H9 (cell line): ENCODE measurements around the gene AADACL3. TPM values are rescaled to one million over a fixed set of nuclear protein-coding genes. Genes with fewer than 3 reads are reported as not detected.

Experiments
- DNase-seq: peaks from one replicate; pipeline ENCODE4 v3.0.0-alpha.2; 2017
- H2AFZ ChIP-seq: one replicate; pipeline ENCODE4 v1.6.1; 2013; ENCODE audit warnings: mild to moderate bottlenecking, low read length, control low read depth, moderate library complexity
- H2AK5ac ChIP-seq: 2 replicates; pipeline ENCODE4 v1.6.1; 2013; ENCODE audit warnings: low read length, control low read depth, mixed read lengths; ENCODE audit not compliant: insufficient read length
- H2BK120ac ChIP-seq: one replicate; pipeline ENCODE4 v1.6.1; 2013; ENCODE audit warnings: low read depth, mild to moderate bottlenecking, low read length, control low read depth, inconsistent platforms; ENCODE audit not compliant: poor library complexity, severe bottlenecking
- H2BK12ac ChIP-seq: 2 replicates; pipeline ENCODE4 v1.6.1; 2013; ENCODE audit warnings: low read length, control low read depth, mixed read lengths, low read depth; ENCODE audit not compliant: insufficient read length
- H2BK15ac ChIP-seq: 2 replicates; pipeline ENCODE4 v1.6.1; 2013; ENCODE audit warnings: low read depth, low read length, control low read depth
- H2BK20ac ChIP-seq: one replicate; pipeline ENCODE4 v1.6.1; 2013; ENCODE audit warnings: low read depth, mild to moderate bottlenecking, low read length, control low read depth, inconsistent platforms; ENCODE audit not compliant: poor library complexity, severe bottlenecking
- H2BK5ac ChIP-seq: 2 replicates; pipeline ENCODE4 v1.6.1; 2013; ENCODE audit warnings: low read length, control low read depth, mixed read lengths; ENCODE audit not compliant: insufficient read length
- H3K14ac ChIP-seq: 2 replicates; pipeline ENCODE4 v1.6.1; 2013; ENCODE audit warnings: low read length, control low read depth; ENCODE audit not compliant: insufficient read depth
- H3K18ac ChIP-seq: 2 replicates; pipeline ENCODE4 v1.6.1; 2013; ENCODE audit warnings: low read depth, mild to moderate bottlenecking, mixed read lengths, low read length, control low read depth; ENCODE audit not compliant: insufficient read length
- H3K23ac ChIP-seq: 2 replicates; pipeline ENCODE4 v1.6.1; 2013; ENCODE audit warnings: low read length, control low read depth, mixed read lengths, low read depth; ENCODE audit not compliant: insufficient read length
- H3K23me2 ChIP-seq: 2 replicates; pipeline ENCODE4 v1.6.1; 2013; ENCODE audit warnings: low read depth, mild to moderate bottlenecking, mixed read lengths, low read length, control low read depth; ENCODE audit not compliant: insufficient read length, poor library complexity, severe bottlenecking
- H3K27ac ChIP-seq: 2 replicates; pipeline ENCODE4 v1.5.1; 2013; ENCODE audit warnings: low read length, control low read depth, mixed read lengths, low read depth; ENCODE audit not compliant: insufficient read length
- H3K27me3 ChIP-seq: 2 replicates; pipeline ENCODE4 v1.6.1; 2013; ENCODE audit warnings: low read length, control low read depth, inconsistent platforms; ENCODE audit not compliant: insufficient read depth
- H3K4ac ChIP-seq: 2 replicates; pipeline ENCODE4 v1.6.1; 2013; ENCODE audit warnings: low read depth, mild to moderate bottlenecking, control low read depth, inconsistent platforms, low read length, moderate library complexity
- H3K4me1 ChIP-seq: 2 replicates; pipeline ENCODE4 v1.6.1; 2013; ENCODE audit warnings: low read length, control low read depth, inconsistent platforms; ENCODE audit not compliant: insufficient read depth
- H3K4me2 ChIP-seq: 2 replicates; pipeline ENCODE4 v1.6.1; 2013; ENCODE audit warnings: low read length, control low read depth, mixed read lengths; ENCODE audit not compliant: insufficient read length, insufficient read depth
- H3K56ac ChIP-seq: 2 replicates; pipeline ENCODE4 v1.6.1; 2013; ENCODE audit warnings: low read depth, mild to moderate bottlenecking, mixed read lengths, low read length, control low read depth; ENCODE audit not compliant: insufficient read length
- H3K79me1 ChIP-seq: 2 replicates; pipeline ENCODE4 v1.6.1; 2013; ENCODE audit warnings: low read depth, mild to moderate bottlenecking, moderate library complexity, low read length, control low read depth, inconsistent platforms; ENCODE audit not compliant: insufficient read depth, poor library complexity, severe bottlenecking
- H3K79me2 ChIP-seq: 2 replicates; pipeline ENCODE4 v1.6.1; 2013; ENCODE audit warnings: low read length, control low read depth, inconsistent platforms; ENCODE audit not compliant: insufficient read depth
- H3K9ac ChIP-seq: 2 replicates; pipeline ENCODE4 v1.6.1; 2013; ENCODE audit warnings: low read length, control low read depth, mixed read lengths; ENCODE audit not compliant: insufficient read length; ENCODE audit errors: extremely low read depth
- H3K9me3 ChIP-seq: one replicate; pipeline ENCODE4 v1.6.1; 2013; ENCODE audit warnings: low read depth, low read length, inconsistent platforms; ENCODE audit not compliant: control insufficient read depth
- H3T11ph ChIP-seq: one replicate; pipeline ENCODE4 v1.6.1; 2013; ENCODE audit warnings: mild to moderate bottlenecking, low read length, control low read depth, inconsistent platforms
- H4K20me1 ChIP-seq: one replicate; pipeline ENCODE4 v1.6.1; 2013; ENCODE audit not compliant: control insufficient read depth, insufficient read length, insufficient read depth
- H4K5ac ChIP-seq: 2 replicates; pipeline ENCODE4 v1.6.1; 2013; ENCODE audit warnings: low read depth, mild to moderate bottlenecking, mixed read lengths, low read length, control low read depth; ENCODE audit not compliant: insufficient read length
- H4K8ac ChIP-seq: replicated peaks from 2 replicates; pipeline ENCODE4 v1.6.1; 2013; ENCODE audit warnings: low read length, control low read depth, mixed read lengths, low read depth; ENCODE audit not compliant: insufficient read length
- H4K91ac ChIP-seq: 2 replicates; pipeline ENCODE4 v1.6.1; 2013; ENCODE audit warnings: low read depth, mild to moderate bottlenecking, moderate library complexity, mixed read lengths, low read length, control low read depth; ENCODE audit not compliant: insufficient read length
- H3K27ac Mint-ChIP-seq, 3 experiments: 2 replicates in 2 of 3; 3 replicates in 1 of 3; pipeline ENCODE4 v1.8.0; 2020 to 2021; ENCODE audit warnings: mixed read lengths in 3 of 3, mild to moderate bottlenecking in 1 of 3, moderate library complexity in 1 of 3
- H3K27me3 Mint-ChIP-seq: 2 replicates; pipeline ENCODE4 v1.8.0; 2021; ENCODE audit warnings: low read depth, mild to moderate bottlenecking, moderate library complexity, mixed read lengths
- H3K36me3 Mint-ChIP-seq, 3 experiments: 2 replicates in 2 of 3; 3 replicates in 1 of 3; pipeline ENCODE4 v1.8.0; 2020 to 2021; ENCODE audit warnings: low read depth in 3 of 3, mixed read lengths in 3 of 3; ENCODE audit not compliant: insufficient read depth in 1 of 3
- H3K4me1 Mint-ChIP-seq, 2 experiments: 2 replicates each; pipeline ENCODE4 v1.8.0; 2020; ENCODE audit warnings: mixed read lengths in 2 of 2
- H3K4me3 Mint-ChIP-seq, 2 experiments: 2 replicates in 1 of 2; 3 replicates in 1 of 2; pipeline ENCODE4 v1.8.0; 2020 to 2021; ENCODE audit warnings: mild to moderate bottlenecking in 2 of 2, mixed read lengths in 2 of 2, moderate library complexity in 1 of 2
- H3K9me3 Mint-ChIP-seq, 2 experiments: 2 replicates in 1 of 2; 3 replicates in 1 of 2; pipeline ENCODE4 v1.8.0; 2020; ENCODE audit warnings: mild to moderate bottlenecking in 2 of 2, mixed read lengths in 2 of 2, moderate library complexity in 1 of 2
- WGBS: extraction: QIAGEN DNeasy Blood & Tissue Kit; methylation state at CpG from one replicate; pipeline ENCODE4 v1.1.7; 2013; ENCODE audit warnings: missing lambda C conversion rate, low lambda C conversion rate, mixed read lengths; ENCODE audit not compliant: insufficient read length; ENCODE audit errors: extremely low coverage; 5-methylcytosine and 5-hydroxymethylcytosine counted together
- total RNA-seq: library from RNA; stranded (reverse); gene quantifications from 2 replicates; pipeline ENCODE4 v1.2.1, GENCODE V29; 2021
- TF ChIP-seq, protein P1 (sequence below): fragments of 200-600 bp; sonication (generic); conservative IDR thresholded peaks from 3 replicates; pipeline ENCODE4 v1.8.0; 2021; ENCODE audit warnings: antibody characterized with exemption, mild to moderate bottlenecking

The AADACL3 gene
- total RNA-seq, 1 experiment from 2014 or later: 0.22 TPM

DNA sequence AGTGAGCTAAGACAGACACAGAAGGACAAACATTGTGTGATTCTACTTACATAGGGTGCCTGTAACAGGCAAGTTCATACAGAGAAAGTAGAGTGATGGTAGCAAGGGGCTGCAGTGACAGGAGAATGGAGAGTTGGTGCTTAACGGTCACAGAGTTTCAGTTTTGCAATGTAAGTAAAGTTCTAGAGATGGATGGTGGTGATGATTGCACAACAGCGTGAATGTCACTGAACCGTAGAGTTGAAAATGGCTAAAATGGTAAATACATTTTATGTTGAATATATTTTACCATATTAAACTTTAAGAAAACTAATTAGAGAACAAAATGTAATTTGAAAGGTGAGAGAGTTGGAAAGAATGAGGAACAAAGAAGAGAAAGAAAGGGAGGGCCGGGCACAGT is 38.8 kb downstream of the AADACL3 start:
- Histone ChIP-seq H3K14ac (no peak overlapping the region), H3K27ac (no peak overlapping the region), H2BK5ac (no peak overlapping the region), H2BK20ac (no peak overlapping the region), H2BK12ac (no peak overlapping the region), H3K9me3 (no peaks in the 10 kb centered on the region), H3K79me1 (no peaks in the 10 kb centered on the region), H3K18ac (no peak overlapping the region), H3K79me2 (no peaks in the 10 kb centered on the region), H4K91ac (no peak overlapping the region), H2AK5ac (no peak overlapping the region), H3K4me1 (no peaks in the 10 kb centered on the region), H2AFZ (no peak overlapping the region), H3K4ac (no peak overlapping the region), H3K9ac (no peak overlapping the region), H4K5ac (no peak overlapping the region), H4K20me1 (no peaks in the 10 kb centered on the region), H3K27me3 (no peaks in the 10 kb centered on the region), H3K56ac (no peak overlapping the region), H3T11ph (no peak overlapping the region), H4K8ac (no peak overlapping the region), H2BK15ac (no peak overlapping the region), H3K4me2 (no peak overlapping the region), H3K23ac (no peak overlapping the region), H3K23me2 (no peaks in the 10 kb centered on the region), H2BK120ac (no peak overlapping the region)
- Mint-ChIP-seq H3K4me3 (no peak overlapping the region), H3K9me3 (peaks cover 0 to 3% of the 10 kb centered on the region in 2 experiments; a peak in 1 of 5 replicates), H3K27me3 (peaks cover 9% of the 10 kb centered on the region), H3K36me3 (no peaks in the 10 kb centered on the region), H3K27ac (no peak overlapping the region), H3K4me1 (peaks cover 2 to 5% of the 10 kb centered on the region in 2 experiments; a peak in 2 of 4 replicates)
- no CpG with 5 or more reads among the region's 4 CpGs for WGBS
- no peak for DNase-seq
- TF ChIP-seq, protein P1, sequence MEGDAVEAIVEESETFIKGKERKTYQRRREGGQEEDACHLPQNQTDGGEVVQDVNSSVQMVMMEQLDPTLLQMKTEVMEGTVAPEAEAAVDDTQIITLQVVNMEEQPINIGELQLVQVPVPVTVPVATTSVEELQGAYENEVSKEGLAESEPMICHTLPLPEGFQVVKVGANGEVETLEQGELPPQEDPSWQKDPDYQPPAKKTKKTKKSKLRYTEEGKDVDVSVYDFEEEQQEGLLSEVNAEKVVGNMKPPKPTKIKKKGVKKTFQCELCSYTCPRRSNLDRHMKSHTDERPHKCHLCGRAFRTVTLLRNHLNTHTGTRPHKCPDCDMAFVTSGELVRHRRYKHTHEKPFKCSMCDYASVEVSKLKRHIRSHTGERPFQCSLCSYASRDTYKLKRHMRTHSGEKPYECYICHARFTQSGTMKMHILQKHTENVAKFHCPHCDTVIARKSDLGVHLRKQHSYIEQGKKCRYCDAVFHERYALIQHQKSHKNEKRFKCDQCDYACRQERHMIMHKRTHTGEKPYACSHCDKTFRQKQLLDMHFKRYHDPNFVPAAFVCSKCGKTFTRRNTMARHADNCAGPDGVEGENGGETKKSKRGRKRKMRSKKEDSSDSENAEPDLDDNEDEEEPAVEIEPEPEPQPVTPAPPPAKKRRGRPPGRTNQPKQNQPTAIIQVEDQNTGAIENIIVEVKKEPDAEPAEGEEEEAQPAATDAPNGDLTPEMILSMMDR: no peak
